Renal pelvis (tissue), 4 donors: ENCODE data around the gene GPR162. TPM values are rescaled to one million over a fixed set of nuclear protein-coding genes. Genes with fewer than 3 reads are reported as not detected.
A peak's percentile ranks its signal among the peaks of the same experiment; 100 is the strongest.
"Not testable (repeated sequence)": the region's sequence is repeated elsewhere in the genome, so short reads cannot be mapped to it uniquely, and the experiment has no call there.

ENCODE experiments used
- DNase-seq: peaks from one replicate; pipeline ENCODE4 v3.0.0-alpha.2; 2013
- polyA plus RNA-seq, 3 donors: library from polyadenylated mRNA; unstranded; fragments of 120-200 nt; gene quantifications; one replicate each; pipeline ENCODE4 v1.2.1, GENCODE V29; 2013; ENCODE audit not compliant: insufficient read length in 3 of 3

GPR162 gene
- polyA plus RNA-seq, 3 donors = 33.9 to 36.0 (median 35.9) TPM

- DNase-seq = no peak
These were observed 49.7 kb downstream of the GPR162 start for GRCh38 chr12:6871052-6871957.

- peak; percentile 83 for DNase-seq
These were observed 50.7 kb downstream of the GPR162 start for GRCh38 chr12:6872073-6873048.

- DNase-seq = peak; percentile 98
These were observed 51.7 kb downstream of the GPR162 start, which contains the start of gene SPSB2 for GRCh38 chr12:6873094-6874014. SPSB2 (minus strand) TSS chr12:6873303; CDS start chr12:6872901, 402 bp downstream.

- not testable (repeated sequence) for DNase-seq
These were observed 52.4 kb downstream of the GPR162 start for GRCh38 chr12:6874015-6874368.

Other genes with a start within 250 kb of the GPR162 start
- gene CHD4, start 214.4 kb upstream of the GPR162 start, polyA plus RNA-seq = 100 to 1,000 TPM; 307 to 315 (median 315) TPM
- 1 to 10 TPM; 1.1 to 1.5 (median 1.4) TPM for gene LPAR5, start 185.9 kb upstream of the GPR162 start, polyA plus RNA-seq
- 1 to 10 TPM; 4.6 to 8.0 (median 7.7) TPM for gene ACRBP, start 174.4 kb upstream of the GPR162 start, polyA plus RNA-seq
- 100 to 1,000 TPM; 112 to 119 (median 119) TPM for gene ING4, start 158.7 kb upstream of the GPR162 start, polyA plus RNA-seq
- gene ZNF384, start 132.4 kb upstream of the GPR162 start, polyA plus RNA-seq = 100 to 1,000 TPM in 2 of 3 donors, 10 to 100 TPM in 1; 82.7 to 105 (median 102) TPM
- gene PIANP, start 121.0 kb upstream of the GPR162 start, polyA plus RNA-seq = 10 to 100 TPM; 12.8 to 15.3 (median 14.3) TPM
- gene COPS7A, start 97.8 kb upstream of the GPR162 start, polyA plus RNA-seq = 10 to 100 TPM; 68.4 to 70.3 (median 69.4) TPM
- gene MLF2, start 68.7 kb upstream of the GPR162 start, polyA plus RNA-seq = 100 to 1,000 TPM; 213 to 247 (median 244) TPM
- gene PTMS, start 55.5 kb upstream of the GPR162 start, polyA plus RNA-seq = 100 to 1,000 TPM; 589 to 718 (median 618) TPM
- gene LAG3, start 49.3 kb upstream of the GPR162 start, polyA plus RNA-seq = 1 to 10 TPM; 1.1 to 2.0 (median 1.4) TPM
- 10 to 100 TPM; 31.0 to 33.1 (median 32.1) TPM for gene CD4, start 32.3 kb upstream of the GPR162 start, polyA plus RNA-seq
- 10 to 100 TPM; 35.2 to 48.0 (median 38.3) TPM for gene P3H3, start 6.6 kb downstream of the GPR162 start, polyA plus RNA-seq
- 10 to 100 TPM in 1 of 3 donors, 1 to 10 TPM in 2; 7.0 to 13.0 (median 9.9) TPM for gene GNB3, start 19.1 kb downstream of the GPR162 start, polyA plus RNA-seq
- 10 to 100 TPM; 27.2 to 37.0 (median 29.7) TPM for gene CDCA3, start 29.5 kb downstream of the GPR162 start, polyA plus RNA-seq
- 10 to 100 TPM; 60.3 to 70.2 (median 69.8) TPM for gene USP5, start 30.3 kb downstream of the GPR162 start, polyA plus RNA-seq
- 100 to 1,000 TPM; 560 to 690 (median 592) TPM for gene TPI1, start 45.7 kb downstream of the GPR162 start, polyA plus RNA-seq
- 10 to 100 TPM; 14.8 to 16.8 (median 16.8) TPM for gene SPSB2, start 51.5 kb downstream of the GPR162 start, polyA plus RNA-seq
- 10 to 100 TPM; 20.5 to 21.0 (median 20.9) TPM for gene LRRC23, start 83.0 kb downstream of the GPR162 start, polyA plus RNA-seq
- 10 to 100 TPM; 12.6 to 17.2 (median 14.1) TPM for gene ENO2, start 92.8 kb downstream of the GPR162 start, polyA plus RNA-seq
- 100 to 1,000 TPM; 116 to 147 (median 131) TPM for gene ATN1, start 106.1 kb downstream of the GPR162 start, polyA plus RNA-seq
- 1 to 10 TPM in 1 of 3 donors, not detected in 2; 5.8 TPM for gene RNU7-1, start 122.0 kb downstream of the GPR162 start, polyA plus RNA-seq
- 100 to 1,000 TPM; 135 to 204 (median 158) TPM for gene C12orf57, start 122.2 kb downstream of the GPR162 start, polyA plus RNA-seq
- 10 to 100 TPM; 21.1 to 25.2 (median 25.1) TPM for gene PTPN6, start 129.5 kb downstream of the GPR162 start, polyA plus RNA-seq
- 100 to 1,000 TPM; 256 to 302 (median 298) TPM for gene PHB2, start 148.8 kb downstream of the GPR162 start, polyA plus RNA-seq
- gene EMG1, start 149.1 kb downstream of the GPR162 start, polyA plus RNA-seq = 10 to 100 TPM; 41.0 to 53.3 (median 50.5) TPM
- 10 to 100 TPM; 56.5 to 69.0 (median 66.6) TPM for gene LPCAT3, start 196.7 kb downstream of the GPR162 start, polyA plus RNA-seq
- 10 to 100 TPM; 43.0 to 49.6 (median 47.4) TPM for gene C1S, start 238.9 kb downstream of the GPR162 start, polyA plus RNA-seq